Coronary artery (tissue), 2 donors: ENCODE measurements around the gene ARFIP1.

Experiments
- DNase-seq: peaks from one replicate; pipeline ENCODE4 v3.0.0-alpha.2; 2017; ENCODE audit warnings: low spot score
- H3K27ac ChIP-seq, 2 donors: fragments of 200-600 bp; sonication (generic); one replicate each; pipeline ENCODE4 v1.5.1; 2016 to 2019
- H3K4me3 ChIP-seq: fragments of 200-600 bp; sonication (generic); 2 replicates; pipeline ENCODE4 v1.5.1; 2016; ENCODE audit warnings: mild to moderate bottlenecking, moderate library complexity
- CTCF ChIP-seq: fragments of 200-600 bp; sonication (generic); IDR thresholded peaks from one replicate; pipeline ENCODE4 v1.5.1; 2019; ENCODE audit warnings: antibody characterized with exemption

Gene ARFIP1

DNA sequence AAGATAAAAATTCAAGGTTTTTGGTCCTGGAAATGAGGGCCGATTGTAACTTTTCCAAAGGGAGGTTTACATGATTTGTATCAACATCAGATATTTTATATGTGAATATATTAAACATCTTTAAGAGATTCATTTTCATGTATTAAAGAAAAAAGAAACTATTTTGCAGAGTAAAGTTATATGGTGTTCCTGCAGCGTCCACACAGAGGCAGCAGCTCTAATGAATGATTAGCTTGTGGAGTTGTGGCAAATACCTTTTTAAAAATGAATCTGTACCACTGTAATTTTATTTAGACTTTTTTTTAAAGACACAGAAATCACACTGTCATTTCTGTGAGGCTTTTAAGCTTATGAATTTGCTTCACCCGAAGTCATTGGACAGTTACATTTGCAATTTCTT lies 130.8 kb downstream of the ARFIP1 start:
- no peak for DNase-seq
- Histone ChIP-seq H3K4me3 (no peak overlapping the region), H3K27ac (no peak overlapping the region)
- no peak for TF ChIP-seq CTCF

GRCh38 chr4:152917543-152918395 lies 138.0 kb downstream of the ARFIP1 start:
- DNase-seq: no peak
- Histone ChIP-seq H3K4me3 (no peak overlapping the region), H3K27ac (no peak overlapping the region)
- TF ChIP-seq CTCF: no peak

DNA sequence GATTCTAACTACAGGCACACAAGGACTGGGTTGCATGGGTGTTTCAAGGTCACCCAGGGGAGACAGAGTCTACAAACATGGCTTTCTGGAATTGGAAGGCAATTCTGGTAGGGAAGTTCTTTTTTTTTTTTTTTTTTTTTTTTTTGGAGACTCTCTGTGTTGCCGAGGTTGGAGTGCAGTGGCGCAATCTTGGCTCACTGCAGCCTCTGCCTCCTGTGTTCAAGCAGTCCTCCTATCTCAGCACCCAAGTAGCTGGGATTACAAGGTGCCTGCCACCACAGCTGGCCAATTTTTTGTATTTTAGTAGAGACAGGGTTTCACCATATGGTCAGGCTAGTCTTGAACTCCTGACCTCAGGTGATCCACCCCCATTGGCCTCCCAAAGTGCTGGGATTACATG lies 140.1 kb downstream of the ARFIP1 start:
- H3K4me3 ChIP-seq: no peak overlapping the region
- H3K27ac ChIP-seq: no peak overlapping the region
- DNase-seq: no peak
- TF ChIP-seq CTCF: no peak

- no peak for TF ChIP-seq CTCF
- no peak overlapping the region for H3K27ac ChIP-seq
- no peak overlapping the region for H3K4me3 ChIP-seq
- no peak for DNase-seq
Measured at GRCh38 chr4:152920768-152921167, 141.0 kb downstream of the ARFIP1 start.

DNA sequence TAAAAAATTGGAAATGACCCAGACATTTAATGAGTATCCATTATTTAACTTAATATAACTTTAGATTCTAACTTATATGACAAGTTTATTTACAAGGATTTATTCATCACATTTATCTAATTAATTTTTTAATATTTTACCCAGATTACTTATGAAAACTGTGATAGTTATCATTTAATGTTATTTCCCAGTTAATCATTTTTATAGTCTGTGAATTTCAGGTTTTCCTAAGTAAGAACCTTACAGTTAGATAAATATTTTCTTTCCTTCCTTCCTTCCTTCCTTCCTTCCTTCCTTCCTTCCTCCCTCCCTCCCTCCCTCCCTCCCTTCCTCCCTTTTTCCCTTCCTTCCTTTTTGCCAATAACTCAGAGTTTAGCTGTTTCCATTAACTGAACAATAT lies 141.5 kb downstream of the ARFIP1 start:
- no peak for DNase-seq
- H3K27ac ChIP-seq: no peak overlapping the region
- no peak overlapping the region for H3K4me3 ChIP-seq
- TF ChIP-seq CTCF: no peak

DNA sequence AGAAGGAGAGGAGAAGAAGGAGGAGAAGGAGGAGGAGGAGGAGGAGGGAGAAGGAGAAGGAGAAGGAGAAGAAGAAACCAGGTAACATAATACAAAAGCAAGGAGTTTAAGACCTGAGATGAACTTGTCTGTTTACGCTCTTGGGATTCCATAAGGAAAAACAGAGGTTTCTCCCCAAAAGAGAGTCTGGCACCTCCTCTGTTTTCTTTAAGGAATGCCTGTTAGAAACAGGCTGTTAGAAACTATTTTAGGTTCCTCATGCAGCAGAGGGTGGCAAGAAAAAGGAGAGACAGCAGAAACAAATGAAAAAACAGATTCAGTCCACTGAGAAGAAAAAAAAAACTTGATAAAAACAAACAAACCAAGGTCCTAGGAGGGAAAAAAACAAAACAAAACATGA lies 146.1 kb downstream of the ARFIP1 start:
- no peak overlapping the region for H3K27ac ChIP-seq
- no peak overlapping the region for H3K4me3 ChIP-seq
- DNase-seq: no peak
- TF ChIP-seq CTCF: no peak

GRCh38 chr4:152926959-152927358 lies 147.2 kb downstream of the ARFIP1 start:
- no peak overlapping the region for H3K27ac ChIP-seq
- H3K4me3 ChIP-seq: no peak overlapping the region
- TF ChIP-seq CTCF: no peak
- no peak for DNase-seq
